HEK293 (cell line): ENCODE data around the gene SET.

Experiments used
- CTCF ChIA-PET: fragments of 350-600 bp; formaldehyde crosslinking; extraction: SDS; loops from one replicate; lab custom pipeline; 2021; ENCODE audit warnings: antibody characterized with exemption; lab: Yijun Ruan, JAX
- POLR2A ChIA-PET: fragments of 300-600 bp; formaldehyde crosslinking; extraction: SDS; loops from one replicate; lab custom pipeline; 2020; ENCODE audit warnings: antibody characterized with exemption, inconsistent platforms; lab: Yijun Ruan, JAX
- H3K27ac ChIP-seq: fragments of 200-500 bp; sonication (Bioruptor generic); 2 replicates; pipeline ENCODE4 v1.5.1; 2014; ENCODE audit warnings: low read depth, low read length, control low read depth, inconsistent platforms; ENCODE audit errors: extremely low read depth
- H3K36me3 ChIP-seq, 2 experiments: fragments of 200-500 bp in 1 of 2; sonication (Bioruptor generic) in 1 of 2; 1 replicate in 1 of 2; 2 replicates in 1 of 2; pipeline ENCODE4 v1.5.1; 2014 to 2017; ENCODE audit warnings: inconsistent platforms in 2 of 2, low read length in 2 of 2; ENCODE audit not compliant: control insufficient read depth in 2 of 2, insufficient read depth in 1 of 2
- H3K4me1 ChIP-seq: fragments of 200-500 bp; sonication (Bioruptor generic); 2 replicates; pipeline ENCODE4 v1.5.1; 2014; ENCODE audit warnings: mild to moderate bottlenecking, low read length, inconsistent platforms; ENCODE audit not compliant: control insufficient read depth, insufficient read depth
- H3K4me3 ChIP-seq: 2 replicates; pipeline ENCODE4 v1.5.1; 2011; ENCODE audit warnings: low read depth, mild to moderate bottlenecking, control low read depth, low read length, moderate library complexity
- H3K9me3 ChIP-seq: fragments of 200-500 bp; sonication (Bioruptor generic); 2 replicates; pipeline ENCODE4 v1.5.1; 2014; ENCODE audit warnings: low read depth, low read length, inconsistent platforms; ENCODE audit not compliant: control insufficient read depth, insufficient read depth
- HOXD13 ChIP-seq: sonication (generic); formaldehyde crosslinking; IDR thresholded peaks from 2 replicates; pipeline ENCODE4 v1.8.0; 2022; ENCODE audit warnings: missing genetic modification reagents, borderline replicate concordance
- KLF10 ChIP-seq: fragments of 450-650 bp; IDR thresholded peaks from 2 replicates; pipeline ENCODE4 v1.5.1; 2018; ENCODE audit warnings: missing biosample characterization, mild to moderate bottlenecking, missing genetic modification characterization
- PRDM1 ChIP-seq: fragments of 450-650 bp; formaldehyde crosslinking; IDR thresholded peaks from 2 replicates; pipeline ENCODE4; 2016; ENCODE audit warnings: missing biosample characterization, missing genetic modification characterization
- SETDB1 ChIP-seq: IDR thresholded peaks from one replicate; pipeline ENCODE4 v1.6.1; 2017; ENCODE audit warnings: mild to moderate bottlenecking, low read length, moderate library complexity, mixed read lengths; ENCODE audit not compliant: insufficient read length
- SP3 ChIP-seq: fragments of 450-650 bp; formaldehyde crosslinking; IDR thresholded peaks from 2 replicates; pipeline ENCODE4 v1.5.1; 2016; ENCODE audit warnings: missing biosample characterization, missing genetic modification characterization
- YY1 ChIP-seq: fragments of 450-650 bp; formaldehyde crosslinking; IDR thresholded peaks from 2 replicates; pipeline ENCODE4 v1.5.1; 2018; ENCODE audit warnings: missing biosample characterization, missing genetic modification characterization
- ZBTB10 ChIP-seq: fragments of 450-650 bp; formaldehyde crosslinking; IDR thresholded peaks from 2 replicates; pipeline ENCODE4 v1.5.1; 2016; ENCODE audit warnings: missing biosample characterization, missing genetic modification characterization
- ZBTB48 ChIP-seq: fragments of 450-650 bp; formaldehyde crosslinking; IDR thresholded peaks from 2 replicates; pipeline ENCODE4 v1.5.1; 2016; ENCODE audit warnings: missing biosample characterization, missing genetic modification characterization
- ZNF148 ChIP-seq: fragments of 450-650 bp; formaldehyde crosslinking; IDR thresholded peaks from 2 replicates; pipeline ENCODE4 v1.5.0; 2017; ENCODE audit warnings: missing biosample characterization, missing genetic modification characterization, borderline replicate concordance
- ZNF202 ChIP-seq: fragments of 450-650 bp; formaldehyde crosslinking; IDR thresholded peaks from 2 replicates; pipeline ENCODE4 v1.5.1; 2016; ENCODE audit warnings: missing biosample characterization, missing genetic modification characterization, borderline replicate concordance
- ZNF223 ChIP-seq: fragments of 450-650 bp; formaldehyde crosslinking; IDR thresholded peaks from 2 replicates; pipeline ENCODE4 v1.5.1; 2016; ENCODE audit warnings: missing biosample characterization, missing genetic modification characterization
- ZNF37A ChIP-seq: fragments of 450-650 bp; IDR thresholded peaks from 2 replicates; pipeline ENCODE4 v1.5.1; 2018; ENCODE audit warnings: missing biosample characterization, missing genetic modification characterization
- ZNF529 ChIP-seq: fragments of 450-650 bp; formaldehyde crosslinking; IDR thresholded peaks from 2 replicates; pipeline ENCODE4 v1.5.1; 2017; ENCODE audit warnings: missing genetic modification characterization, missing biosample characterization; ENCODE audit not compliant: insufficient replicate concordance
- ZNF548 ChIP-seq: fragments of 450-650 bp; formaldehyde crosslinking; IDR thresholded peaks from 2 replicates; pipeline ENCODE4 v1.5.1; 2016; ENCODE audit warnings: missing biosample characterization, missing genetic modification characterization
- ZNF549 ChIP-seq: fragments of 450-650 bp; IDR thresholded peaks from 2 replicates; pipeline ENCODE4 v1.5.1; 2018; ENCODE audit warnings: missing biosample characterization, missing genetic modification characterization, mild to moderate bottlenecking, inconsistent platforms, moderate library complexity
- ZNF654 ChIP-seq: fragments of 450-650 bp; formaldehyde crosslinking; IDR thresholded peaks from 2 replicates; pipeline ENCODE4 v1.5.1; 2016; ENCODE audit warnings: low read depth, missing biosample characterization, missing genetic modification characterization
- ZNF658 ChIP-seq: fragments of 450-650 bp; formaldehyde crosslinking; IDR thresholded peaks from 2 replicates; pipeline ENCODE4; 2016; ENCODE audit warnings: missing biosample characterization, missing genetic modification characterization
- ZNF837 ChIP-seq: fragments of 450-650 bp; formaldehyde crosslinking; IDR thresholded peaks from 2 replicates; pipeline ENCODE4 v1.5.1; 2016; ENCODE audit warnings: missing biosample characterization, missing genetic modification characterization
- ZSCAN4 ChIP-seq: fragments of 450-650 bp; formaldehyde crosslinking; IDR thresholded peaks from 2 replicates; pipeline ENCODE4 v1.5.1; 2017; ENCODE audit warnings: missing biosample characterization, missing genetic modification characterization
- ZSCAN5A ChIP-seq: fragments of 450-650 bp; formaldehyde crosslinking; IDR thresholded peaks from 2 replicates; pipeline ENCODE4 v1.5.1; 2016; ENCODE audit warnings: missing biosample characterization, missing genetic modification characterization
- TF ChIP-seq, protein P1 (sequence below): fragments of 450-650 bp; formaldehyde crosslinking; IDR thresholded peaks from 2 replicates; pipeline ENCODE4 v1.5.1; 2017; ENCODE audit warnings: missing biosample characterization, mild to moderate bottlenecking, missing genetic modification characterization, moderate library complexity

Gene SET

DNA sequence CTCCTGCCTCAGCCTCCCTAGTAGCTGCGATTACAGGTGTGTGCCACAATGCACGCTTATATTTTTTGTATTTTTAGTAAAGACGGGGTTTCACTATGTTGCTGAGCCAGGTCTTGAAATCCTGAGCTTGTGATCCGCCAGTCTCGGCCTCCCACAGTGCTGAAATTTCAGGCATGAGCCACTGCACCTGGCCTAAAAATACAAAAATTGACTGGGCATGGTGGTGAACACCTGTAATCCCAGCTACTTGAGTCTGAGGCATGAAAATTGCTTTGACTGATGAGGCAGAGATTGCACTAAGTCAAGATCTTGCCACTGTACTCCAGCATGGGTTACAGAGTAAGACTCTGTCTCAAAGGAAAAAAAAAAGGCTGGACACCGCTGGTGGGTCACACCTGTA is 19.2 kb upstream of the SET start (continued):
- TF ChIP-seq ZBTB10 (no peak), PRDM1 (tag by site-specific recombination) (no peak)
- TF ChIP-seq, all 188 proteins: peak for 0

- no peaks in the 10 kb centered on the region for H3K9me3 ChIP-seq
- H3K4me3 ChIP-seq, result no peak overlapping the region
- no peak overlapping the region for H3K27ac ChIP-seq
- CTCF ChIA-PET, result interaction anchor here (0.8 to 0.9 kb wide), 2 partner anchors 8 to 40 kb away, joined by 4 to 6 read pairs; no protein-coding TSS in a partner anchor
- H3K36me3 ChIP-seq, result no peaks in the 10 kb centered on the region; a peak in 1 of 3 replicates
- TF ChIP-seq ZNF837 (tag by site-specific recombination) (no peak), ZNF202 (no peak), ZNF658 (tag by site-specific recombination) (no peak), ZNF548 (tag by site-specific recombination) (no peak), ZNF529 (tag by site-specific recombination) (no peak), ZNF148 (tag by site-specific recombination) (no peak), YY1 (tag by site-specific recombination) (no peak)
- TF ChIP-seq, protein P1, sequence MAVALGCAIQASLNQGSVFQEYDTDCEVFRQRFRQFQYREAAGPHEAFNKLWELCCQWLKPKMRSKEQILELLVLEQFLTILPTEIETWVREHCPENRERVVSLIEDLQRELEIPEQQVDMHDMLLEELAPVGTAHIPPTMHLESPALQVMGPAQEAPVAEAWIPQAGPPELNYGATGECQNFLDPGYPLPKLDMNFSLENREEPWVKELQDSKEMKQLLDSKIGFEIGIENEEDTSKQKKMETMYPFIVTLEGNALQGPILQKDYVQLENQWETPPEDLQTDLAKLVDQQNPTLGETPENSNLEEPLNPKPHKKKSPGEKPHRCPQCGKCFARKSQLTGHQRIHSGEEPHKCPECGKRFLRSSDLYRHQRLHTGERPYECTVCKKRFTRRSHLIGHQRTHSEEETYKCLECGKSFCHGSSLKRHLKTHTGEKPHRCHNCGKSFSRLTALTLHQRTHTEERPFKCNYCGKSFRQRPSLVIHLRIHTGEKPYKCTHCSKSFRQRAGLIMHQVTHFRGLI, result no peak
- TF ChIP-seq, all 188 proteins: peak for 0
- no peaks in the 10 kb centered on the region for H3K4me1 ChIP-seq
- POLR2A ChIA-PET, result interaction anchor here (1.2 to 1.9 kb wide), 2 partner anchors 9 to 14 kb away, joined by 4 to 11 read pairs; partner anchors contain the start of gene SET
Observed at GRCh38 chr9:128675382-128675781, 13.6 kb upstream of the SET start.

DNA sequence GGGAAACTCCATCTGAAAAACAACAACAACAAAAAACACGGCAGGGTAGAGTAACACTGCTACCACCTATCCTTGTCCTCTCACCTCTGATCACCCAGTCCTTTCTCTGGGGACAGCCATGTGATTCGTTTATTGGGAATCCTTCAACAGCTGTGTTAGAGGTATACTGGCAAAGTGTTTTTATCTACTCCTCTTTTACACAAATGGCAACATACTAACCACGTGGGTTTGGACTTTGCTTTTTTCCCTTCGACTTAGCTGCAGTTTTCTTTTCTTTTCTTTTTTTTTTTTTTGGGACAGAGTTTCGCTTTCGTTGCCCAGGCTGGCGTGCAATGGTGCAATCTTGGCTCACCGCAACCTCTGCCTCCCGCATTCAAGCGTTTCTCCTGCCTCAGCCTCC is 11.2 kb upstream of the SET start:
- no peaks in the 10 kb centered on the region; a peak in 1 of 3 replicates for H3K36me3 ChIP-seq
- no peak overlapping the region for H3K27ac ChIP-seq
- no peaks in the 10 kb centered on the region for H3K9me3 ChIP-seq
- H3K4me1 ChIP-seq, result no peaks in the 10 kb centered on the region
- no peak overlapping the region for H3K4me3 ChIP-seq
- no peak for TF ChIP-seq ZSCAN5A
- TF ChIP-seq ZSCAN4 (tag by site-specific recombination), result no peak
- TF ChIP-seq KLF10 (tag by site-specific recombination), result no peak
- TF ChIP-seq ZNF37A (tag by site-specific recombination), result no peak
- no peak for TF ChIP-seq SP3
- TF ChIP-seq ZNF223 (tag by site-specific recombination), result no peak
- TF ChIP-seq ZNF549 (tag by site-specific recombination), result no peak
- no peak for TF ChIP-seq HOXD13 (CRISPR knock-in tag)
- TF ChIP-seq SETDB1, result no peak
- TF ChIP-seq ZNF654, result no peak
- no peak for TF ChIP-seq ZBTB48 (tag by site-specific recombination)
- ChIA-PET POLR2A (no interaction called here), CTCF (no interaction called here)
